ENCODE results near the gene BTBD9. TPM values are rescaled to one million over a fixed set of nuclear protein-coding genes. Genes with fewer than 3 reads are reported as not detected.

Gene BTBD9
- total and polyA plus RNA-seq, 9 of the 15 experiments (the other 6 are each of a cell fraction or from before 2014, with no cell fraction given): 0.08 to 1.6 (median 0.58) TPM

GRCh38 chr6:38283734-38284362 lies 355.9 kb downstream of the BTBD9 start:
- no peaks in the 10 kb centered on the region for H3K9me3 ChIP-seq (replicated peaks; ENCODE audit: control insufficient read depth, insufficient read depth, low read depth, low read length)
- no peak overlapping the region for H3K4me3 ChIP-seq
- no peak overlapping the region for H3K4me2 ChIP-seq (ENCODE audit: insufficient read depth, low read length)
- intact Hi-C loops (cut with micrococcal nuclease): no loop called here
- no peaks in the 10 kb centered on the region for H3K9me1 ChIP-seq (ENCODE audit: control insufficient read depth, insufficient read depth, low read length)
- H3K4me1 ChIP-seq (replicated peaks in 1 of 2; ENCODE audit: control insufficient read depth in 2 of 2, insufficient read depth in 2 of 2, low read length in 2 of 2): peaks cover 0 to 3% of the 10 kb centered on the region in 2 experiments; a peak in 1 of 5 replicates
- DNase-seq (ENCODE audit: extremely low read depth in 1 of 4, low spot score in 3 of 4) (no peak), ATAC-seq (no peak), FAIRE-seq (no peak)
- BruUV-seq (replicated peaks): no TSS peak
- ChIA-PET POLR2A (no interaction called here), CTCF (ENCODE audit: low intra/inter-chr PET ratio) (no interaction called here)
- in situ Hi-C loops (cut with MboI): no loop called here
- TF ChIP-seq ZNF76 (CRISPR knock-in tag; IDR thresholded peaks at IDR 0.05; ENCODE audit: borderline replicate concordance) (no peak), ZNF431 (CRISPR knock-in tag; IDR thresholded peaks at IDR 0.05) (no peak), FOSL1 (tag; conservative IDR thresholded peaks at IDR 0.05) (0 out of 2 replicates have a peak, but pooled peaks have one; percentile 13), PRMT5 (CRISPR knock-in tag; IDR thresholded peaks at IDR 0.05) (no peak)
- TF ChIP-seq, protein P1, sequence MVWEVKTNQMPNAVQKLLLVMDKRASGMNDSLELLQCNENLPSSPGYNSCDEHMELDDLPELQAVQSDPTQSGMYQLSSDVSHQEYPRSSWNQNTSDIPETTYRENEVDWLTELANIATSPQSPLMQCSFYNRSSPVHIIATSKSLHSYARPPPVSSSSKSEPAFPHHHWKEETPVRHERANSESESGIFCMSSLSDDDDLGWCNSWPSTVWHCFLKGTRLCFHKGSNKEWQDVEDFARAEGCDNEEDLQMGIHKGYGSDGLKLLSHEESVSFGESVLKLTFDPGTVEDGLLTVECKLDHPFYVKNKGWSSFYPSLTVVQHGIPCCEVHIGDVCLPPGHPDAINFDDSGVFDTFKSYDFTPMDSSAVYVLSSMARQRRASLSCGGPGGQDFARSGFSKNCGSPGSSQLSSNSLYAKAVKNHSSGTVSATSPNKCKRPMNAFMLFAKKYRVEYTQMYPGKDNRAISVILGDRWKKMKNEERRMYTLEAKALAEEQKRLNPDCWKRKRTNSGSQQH (CRISPR knock-in tag; IDR thresholded peaks at IDR 0.05): no peak
- 3% methylated on average over 4 of the region's 4 CpGs for WGBS (ENCODE audit: insufficient coverage, low coverage, missing lambda C conversion rate)
- H2AFZ ChIP-seq (ENCODE audit: low read depth, low read length): no peak overlapping the region
- no peaks in the 10 kb centered on the region for H3K36me3 ChIP-seq (ENCODE audit: control insufficient read depth, insufficient read depth, low read length)
- no peak overlapping the region for H3K27ac ChIP-seq (ENCODE audit: extremely low read depth, low read depth, low read length)
- no peaks in the 10 kb centered on the region for H4K20me1 ChIP-seq (replicated peaks; ENCODE audit: control insufficient read depth, insufficient read depth, low read length)
- no peak overlapping the region for H3K9ac ChIP-seq (ENCODE audit: insufficient read depth in 1 of 2, low read depth in 2 of 2, low read length in 2 of 2)
- H3K27me3 ChIP-seq (ENCODE audit: control insufficient read depth in 2 of 2, insufficient read depth in 2 of 2, low read length in 2 of 2): peaks cover 3 to 6% of the 10 kb centered on the region in 2 experiments; a peak in 4 of 5 replicates
- H3K79me2 ChIP-seq (ENCODE audit: control insufficient read depth, insufficient read depth, low read length): no peaks in the 10 kb centered on the region
